HepG2 (cell line): Measurements from ENCODE around the gene NFS1. TPM values are rescaled to one million over a fixed set of nuclear protein-coding genes. Genes with fewer than 3 reads are reported as not detected.

Experiments
- ATAC-seq: fragments of 200-7000 bp; cut with Tn5 transposase; 3 replicates; pipeline ENCODE4 v1.9.1; 2020; ENCODE audit warnings: mild to moderate bottlenecking, moderate library complexity
- BruUV-seq: library from RNA; stranded (reverse); fragments of 400-500 nt; replicated peaks from 2 replicates; lab custom pipeline; 2021; lab: Mats Ljungman, UMichigan
- CTCF ChIA-PET: fragments of 300-600 bp; formaldehyde crosslinking; extraction: SDS; loops from one replicate; lab custom pipeline; 2021; ENCODE audit warnings: low total read pairs, inconsistent platforms, low intra/inter-chr PET ratio; lab: Yijun Ruan, JAX
- POLR2A ChIA-PET: fragments of 350-600 bp; sonication (Branson Sonifier 250); formaldehyde crosslinking; loops from one replicate; lab custom pipeline; 2020; ENCODE audit warnings: antibody characterized with exemption, inconsistent platforms; lab: Yijun Ruan, JAX
- DNase-seq: peaks from one replicate; pipeline ENCODE4 v3.0.0-alpha.2; 2015; ENCODE audit warnings: low spot score
- FAIRE-seq: peaks from 3 replicates; lab custom pipeline; 2011; peaks lifted over from hg19 to GRCh38; lab: Jason Lieb, UNC
- H2AFZ ChIP-seq: one replicate; pipeline ENCODE4 v1.6.1; 2011; ENCODE audit warnings: low read length, inconsistent platforms
- H3K27ac ChIP-seq: fragments of 300-600 bp; 3 replicates; pipeline ENCODE4 v1.8.0; 2011; ENCODE audit warnings: mixed run types, mild to moderate bottlenecking, mixed read lengths, low read length, inconsistent platforms; ENCODE audit not compliant: insufficient read depth; ENCODE audit errors: extremely low read length
- H3K27me3 ChIP-seq, 2 experiments: fragments of 200-600 bp in 1 of 2; 2 replicates in 1 of 2; 3 replicates in 1 of 2; pipeline versions ENCODE4 v1.6.0 to v1.8.0; 2011; ENCODE audit warnings: low read length in 2 of 2, mild to moderate bottlenecking in 2 of 2, moderate library complexity in 2 of 2, inconsistent platforms in 1 of 2; ENCODE audit not compliant: insufficient read depth in 2 of 2, control insufficient read depth in 1 of 2
- H3K36me3 ChIP-seq, 2 experiments: fragments of 200-600 bp in 1 of 2; replicated peaks in 1 of 2; 2 replicates in 1 of 2; 3 replicates in 1 of 2; pipeline versions ENCODE4 v1.5.1 to v1.8.0; 2011; ENCODE audit warnings: low read length in 2 of 2, inconsistent platforms in 1 of 2; ENCODE audit not compliant: insufficient read depth in 2 of 2, control insufficient read depth in 1 of 2
- H3K4me1 ChIP-seq: 2 replicates; pipeline ENCODE4 v1.5.1; 2012; ENCODE audit warnings: low read length, inconsistent platforms; ENCODE audit not compliant: insufficient read depth
- H3K4me2 ChIP-seq: 2 replicates; pipeline ENCODE4 v1.6.0; 2011; ENCODE audit warnings: low read depth, low read length, inconsistent platforms
- H3K4me3 ChIP-seq, 3 experiments: fragments of 200-600 bp in 1 of 3; sonication (generic), shearing (Covaris generic) in 1 of 3; replicated peaks in 1 of 3; 2 replicates each; pipeline ENCODE4 v1.5.1; 2011 to 2016; ENCODE audit warnings: low read length in 3 of 3, inconsistent platforms in 2 of 3, low read depth in 2 of 3, mild to moderate bottlenecking in 2 of 3, control low read depth in 1 of 3, mixed read lengths in 1 of 3; ENCODE audit not compliant: insufficient read depth in 1 of 3
- H3K79me2 ChIP-seq: one replicate; pipeline ENCODE4 v1.6.1; 2011; ENCODE audit warnings: low read length, inconsistent platforms; ENCODE audit not compliant: insufficient read depth
- H3K9ac ChIP-seq: 2 replicates; pipeline ENCODE4 v1.6.0; 2011; ENCODE audit warnings: mild to moderate bottlenecking, low read depth, low read length, inconsistent platforms; ENCODE audit not compliant: insufficient read depth
- H3K9me3 ChIP-seq: 2 replicates; pipeline ENCODE4 v1.5.1; 2012; ENCODE audit warnings: mild to moderate bottlenecking, low read length
- H4K20me1 ChIP-seq: 2 replicates; pipeline ENCODE4 v1.6.0; 2011; ENCODE audit warnings: inconsistent platforms, mild to moderate bottlenecking, low read length, moderate library complexity; ENCODE audit not compliant: insufficient read depth
- FOXC1 ChIP-seq: sonication (generic); formaldehyde crosslinking; IDR thresholded peaks from 2 replicates; pipeline ENCODE4 v1.8.0; 2022; ENCODE audit warnings: mild to moderate bottlenecking, missing genetic modification reagents, borderline replicate concordance
- IKZF4 ChIP-seq: sonication (generic); formaldehyde crosslinking; IDR thresholded peaks from 2 replicates; pipeline ENCODE4 v1.5.1; 2020; ENCODE audit warnings: borderline replicate concordance, mild to moderate bottlenecking, low read depth, missing genetic modification reagents; ENCODE audit errors: not compliant biosample characterization
- KAT8 ChIP-seq: IDR thresholded peaks from 2 replicates; pipeline ENCODE4 v1.6.1; 2016; ENCODE audit warnings: missing genetic modification reagents, missing compliant biosample characterization
- PBX3 ChIP-seq: sonication (generic); formaldehyde crosslinking; IDR thresholded peaks from 2 replicates; pipeline ENCODE4 v1.8.1; 2023; ENCODE audit warnings: missing genetic modification reagents, inconsistent platforms, borderline replicate concordance
- PHF8 ChIP-seq: sonication (generic); formaldehyde crosslinking; IDR thresholded peaks from 2 replicates; pipeline ENCODE4 v1.5.0; 2020; ENCODE audit warnings: missing genetic modification reagents
- ZBTB33 ChIP-seq: sonication (generic); formaldehyde crosslinking; IDR thresholded peaks from 2 replicates; pipeline ENCODE4 v1.4.0; 2020; ENCODE audit warnings: missing genetic modification reagents
- ZBTB40 ChIP-seq, 2 experiments: fragments of 450-650 bp in 1 of 2; sonication (generic) in 1 of 2; formaldehyde crosslinking in 1 of 2; IDR thresholded peaks; 2 replicates each; pipeline versions ENCODE4 v1.6.1 to v1.8.0; 2016 to 2022; ENCODE audit warnings: antibody characterized with exemption in 1 of 2, mild to moderate bottlenecking in 1 of 2, missing genetic modification reagents in 1 of 2
- ZNF207 ChIP-seq: fragments of 450-650 bp; IDR thresholded peaks from 2 replicates; pipeline ENCODE4 v1.6.1; 2016; ENCODE audit warnings: antibody characterized with exemption, borderline replicate concordance
- ZNF24 ChIP-seq: fragments of 450-650 bp; IDR thresholded peaks from 2 replicates; pipeline ENCODE4 v1.6.1; 2017; ENCODE audit warnings: antibody characterized with exemption, mild to moderate bottlenecking
- ZNF678 ChIP-seq: sonication (generic); formaldehyde crosslinking; IDR thresholded peaks from 2 replicates; pipeline ENCODE4 v1.4.0; 2020; ENCODE audit warnings: mild to moderate bottlenecking, missing genetic modification reagents
- WGBS: methylation state at CpG from one replicate; pipeline ENCODE4 v1.1.6; 2017; ENCODE audit warnings: low lambda C conversion rate; 5-methylcytosine and 5-hydroxymethylcytosine counted together
- in situ Hi-C: cut with HindIII; loops from 2 replicates; pipeline ENCODE4 v1.10.0; 2017; ENCODE audit warnings: low pct_unique_long_range_greater_than_20kb; ENCODE audit not compliant: extremely low pct_ligation_motif_present
- intact Hi-C: fragments of 100-400 bp; cut with micrococcal nuclease; formaldehyde crosslinking; loops from one replicate; pipeline ENCODE4 v1.10.0; 2022; ENCODE audit not compliant: unreplicated experiment
- polyA plus RNA-seq, 8 experiments: library from polyadenylated mRNA; depleted of rRNA in 3 of 8; stranded (reverse) in 7 of 8; unstranded in 1 of 8; fragments of >200 nt; fragmentation: Illumina TruSeq in 4 of 8; extraction: Trizol in 4 of 8; gene quantifications; 2 replicates each; pipeline versions ENCODE4 v1.2.1 to v1.2.3, GENCODE V29; 2011 to 2016; ENCODE audit warnings: low read depth in 4 of 8, missing spikeins in 1 of 8, mixed read lengths in 1 of 8; ENCODE audit not compliant: insufficient read depth in 1 of 8
- total RNA-seq, 5 experiments: library from RNA; depleted of rRNA; stranded (reverse); fragments of >200 nt; fragmentation: Illumina TruSeq; extraction: Trizol; gene quantifications; 2 replicates each; pipeline ENCODE4 v1.2.3, GENCODE V29; 2016; ENCODE audit warnings: low read depth in 1 of 5

Gene NFS1
- total and polyA plus RNA-seq, 2 of the 13 experiments (the other 11 are each of a cell fraction or from before 2014, with no cell fraction given) = 65.9 to 88.1 TPM

GRCh38 chr20:35632539-35633115 is 66.5 kb downstream of the NFS1 start:
- intact Hi-C loops = no loop called here
- no peak overlapping the region for H3K4me2 ChIP-seq
- H2AFZ ChIP-seq = no peak overlapping the region
- POLR2A ChIA-PET = interaction anchor here (3.9 kb wide), 1 partner anchor 14 kb away, joined by 24 read pairs; no protein-coding TSS in a partner anchor
- H3K27me3 ChIP-seq = no peaks in the 10 kb centered on the region
- H3K4me1 ChIP-seq = peaks cover 26% of the 10 kb centered on the region
- no peaks in the 10 kb centered on the region for H3K9me3 ChIP-seq
- peaks cover 42% of the 10 kb centered on the region for H4K20me1 ChIP-seq
- no TSS peak for BruUV-seq
- H3K9ac ChIP-seq = no peak overlapping the region
- H3K79me2 ChIP-seq = peaks cover 52% of the 10 kb centered on the region
- ATAC-seq (no peak), DNase-seq (no peak), FAIRE-seq (no peak)
- CTCF ChIA-PET = no interaction called here
- H3K27ac ChIP-seq = no peak overlapping the region
- H3K36me3 ChIP-seq = peaks cover 38 to 48% of the 10 kb centered on the region in 2 experiments
- in situ Hi-C loops = no loop called here
- whole genome bisulfite sequencing = 98% methylated on average over 13 of the region's 13 CpGs
- no peak overlapping the region for H3K4me3 ChIP-seq
- TF ChIP-seq ZNF24 = no peak
- TF ChIP-seq ZNF207 = no peak
- no peak for TF ChIP-seq ZBTB33 (CRISPR knock-in tag)
- no peak for TF ChIP-seq ZNF678 (CRISPR knock-in tag)
- no peak for TF ChIP-seq IKZF4
- 0 out of 2 replicates have a peak, but pooled peaks have one; percentile 23 for TF ChIP-seq PHF8 (CRISPR knock-in tag)
- no peak for TF ChIP-seq KAT8
- TF ChIP-seq PBX3 (CRISPR knock-in tag) = no peak
- no peak for TF ChIP-seq FOXC1 (CRISPR knock-in tag)
- no peak for TF ChIP-seq ZBTB40 (IDR thresholded peaks at IDR 0.05)
- no peak for TF ChIP-seq ZBTB40 (CRISPR knock-in tag; IDR thresholded peaks at IDR 0.05)
